ENCODE data around the gene BCLAF3.

Gene BCLAF3

GRCh38 chrX:19990556-19991349 is at the start of gene BCLAF3:
Gene BCLAF3 (minus strand): TSS chrX:19991061. CDS start chrX:19970264, 20,797 bp downstream.
- DNase-seq: peak; percentile 27

GRCh38 chrX:20038966-20039365 is 48.1 kb upstream of the BCLAF3 start:
- no peak for DNase-seq

- DNase-seq: no peak
Observed at GRCh38 chrX:20037186-20037585, 46.3 kb upstream of the BCLAF3 start.

GRCh38 chrX:20032201-20032600 is 41.3 kb upstream of the BCLAF3 start:
- DNase-seq: no peak

- DNase-seq: no peak
Observed at GRCh38 chrX:20029728-20030127, 38.9 kb upstream of the BCLAF3 start.

GRCh38 chrX:20028588-20028987 is 37.7 kb upstream of the BCLAF3 start:
- DNase-seq: no peak

GRCh38 chrX:20026278-20026677 is 35.4 kb upstream of the BCLAF3 start:
- no peak for DNase-seq

- no peak for DNase-seq
Observed at GRCh38 chrX:20019672-20020365, 29.0 kb upstream of the BCLAF3 start.

GRCh38 chrX:20016616-20016945 is 25.7 kb upstream of the BCLAF3 start:
- no peak for DNase-seq

- no peak for DNase-seq
Observed at GRCh38 chrX:20015945-20016615, 25.2 kb upstream of the BCLAF3 start.

- DNase-seq: no peak
Observed at GRCh38 chrX:20015422-20015821, 24.6 kb upstream of the BCLAF3 start.

GRCh38 chrX:20011608-20012007 is 20.7 kb upstream of the BCLAF3 start:
- no peak for DNase-seq

- no peak for DNase-seq
Observed at GRCh38 chrX:20007962-20008622, 17.2 kb upstream of the BCLAF3 start.

GRCh38 chrX:20005883-20006282 is 15.0 kb upstream of the BCLAF3 start:
- no peak for DNase-seq

GRCh38 chrX:20001588-20001987 is 10.7 kb upstream of the BCLAF3 start:
- DNase-seq: no peak

GRCh38 chrX:19991350-19991718 is 473 bp upstream of the BCLAF3 start:
- no peak for DNase-seq

GRCh38 chrX:19990151-19990555 is 708 bp downstream of the BCLAF3 start:
- DNase-seq: no peak

- DNase-seq: no peak
Observed at GRCh38 chrX:19987856-19988255, 3.0 kb downstream of the BCLAF3 start.

- no peak for DNase-seq
Observed at GRCh38 chrX:19986531-19986930, 4.3 kb downstream of the BCLAF3 start.

GRCh38 chrX:19981947-19982346 is 8.9 kb downstream of the BCLAF3 start:
- no peak for DNase-seq

GRCh38 chrX:19975845-19976244 is 15.0 kb downstream of the BCLAF3 start:
- no peak for DNase-seq

- DNase-seq: no peak
Observed at GRCh38 chrX:19972984-19973383, 17.9 kb downstream of the BCLAF3 start.

GRCh38 chrX:19968276-19968675 is 22.6 kb downstream of the BCLAF3 start:
- DNase-seq: no peak

GRCh38 chrX:19966056-19966455 is 24.8 kb downstream of the BCLAF3 start:
- DNase-seq: no peak
